Stimulated activated CD4-positive, alpha-beta T cell treated with anti-CD3 and anti-CD28 coated beads, Interleukin-12 subunit alpha, Interleukin-12 subunit beta, amount 100 ng/mL, for 4 hours (primary cell): Measurements from ENCODE around the gene FAM9A.

Experiments used
- DNase-seq: peaks from one replicate; pipeline ENCODE4 v3.0.0-alpha.2; 2020

The FAM9A gene

GRCh38 chrX:8801041-8801599, at the start of gene FAM9A:
Gene FAM9A, minus strand, starts transcription at chrX:8801383. Its CDS starts 1,212 bp downstream, at chrX:8800171.
- no peak for DNase-seq

DNA sequence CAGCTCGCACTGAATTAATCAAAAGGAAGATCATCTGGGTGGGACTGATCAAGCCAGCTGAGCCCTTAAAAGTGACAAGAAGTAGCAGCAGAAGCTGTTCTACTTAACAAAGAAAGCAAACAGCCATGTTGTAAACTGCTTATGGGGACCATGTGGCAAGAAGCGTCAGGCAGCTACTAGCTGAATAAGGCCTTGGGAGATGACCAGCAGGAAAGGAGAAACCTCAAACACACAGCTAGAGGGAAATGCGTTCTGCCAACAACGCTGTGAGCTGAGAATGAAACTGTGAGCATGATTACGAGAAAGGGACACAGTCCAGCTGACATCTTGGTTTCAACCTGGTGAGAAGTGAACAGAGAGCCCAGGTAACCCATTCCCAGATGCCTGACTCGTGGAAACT, 49.3 kb upstream of the FAM9A start:
- DNase-seq: no peak

- no peak for DNase-seq
Measured at GRCh38 chrX:8849945-8850344, 48.8 kb upstream of the FAM9A start.

- DNase-seq: no peak
Measured at GRCh38 chrX:8849458-8849857, 48.3 kb upstream of the FAM9A start.

DNA sequence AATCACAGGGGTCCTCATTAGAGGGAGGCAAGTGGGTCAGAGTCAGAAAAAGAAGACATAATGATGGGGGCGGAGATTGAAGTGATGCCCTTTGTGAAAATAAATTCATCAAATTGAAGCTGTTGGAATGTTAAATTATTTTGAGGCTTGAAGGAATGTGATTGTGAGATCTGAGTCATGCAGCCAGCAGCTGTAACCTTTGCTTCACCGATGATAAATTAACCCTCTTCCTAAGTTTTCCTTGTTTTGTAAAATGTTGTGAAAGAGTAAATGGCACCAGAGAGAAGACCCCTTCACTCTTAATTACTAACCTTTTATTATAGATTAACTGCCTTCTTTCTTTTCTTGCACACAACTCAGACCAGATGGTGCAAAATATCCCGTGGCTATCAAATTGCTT, 47.7 kb upstream of the FAM9A start:
- DNase-seq: no peak

GRCh38 chrX:8848441-8848840, 47.3 kb upstream of the FAM9A start:
- no peak for DNase-seq

DNA sequence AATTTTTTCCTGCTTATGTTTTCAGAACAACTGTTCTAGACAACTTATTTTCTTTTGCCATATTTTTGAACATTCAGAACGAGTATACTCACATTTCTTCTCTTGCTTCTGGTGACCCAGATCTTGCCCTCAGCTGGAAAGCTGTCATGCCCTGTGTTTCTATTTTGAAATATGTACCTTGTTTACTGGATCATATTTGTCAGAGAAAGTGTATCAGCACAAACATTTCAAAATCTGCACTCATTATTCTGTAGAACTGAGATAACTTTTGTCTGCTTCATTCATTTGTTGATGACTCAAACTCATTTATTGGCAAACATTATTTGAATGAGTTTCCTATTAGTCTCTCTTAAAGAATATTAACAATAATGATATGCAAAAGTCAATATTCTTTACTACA, 46.2 kb upstream of the FAM9A start:
- DNase-seq: no peak

- DNase-seq: no peak
Measured at GRCh38 chrX:8846266-8846665, 45.1 kb upstream of the FAM9A start.

DNA sequence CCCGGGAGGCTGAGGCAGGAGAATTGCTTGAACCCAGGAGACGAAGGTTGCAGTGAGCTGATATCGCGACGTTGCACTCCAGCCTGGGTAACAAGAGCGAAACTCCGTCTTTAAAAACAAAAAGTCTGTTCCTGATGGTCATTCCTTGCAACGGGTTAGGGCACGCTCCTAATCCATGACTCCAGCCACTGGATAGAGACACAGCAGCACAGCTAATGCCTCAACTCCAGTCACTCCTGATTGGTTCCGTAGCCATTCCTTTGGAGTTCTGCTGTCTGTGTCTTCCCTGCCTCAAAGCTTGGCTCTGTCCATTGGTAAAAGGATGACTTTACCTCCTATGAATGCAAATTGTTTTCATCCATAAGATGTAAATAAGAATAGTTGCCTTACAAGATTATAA, 44.3 kb upstream of the FAM9A start:
- DNase-seq: no peak

DNA sequence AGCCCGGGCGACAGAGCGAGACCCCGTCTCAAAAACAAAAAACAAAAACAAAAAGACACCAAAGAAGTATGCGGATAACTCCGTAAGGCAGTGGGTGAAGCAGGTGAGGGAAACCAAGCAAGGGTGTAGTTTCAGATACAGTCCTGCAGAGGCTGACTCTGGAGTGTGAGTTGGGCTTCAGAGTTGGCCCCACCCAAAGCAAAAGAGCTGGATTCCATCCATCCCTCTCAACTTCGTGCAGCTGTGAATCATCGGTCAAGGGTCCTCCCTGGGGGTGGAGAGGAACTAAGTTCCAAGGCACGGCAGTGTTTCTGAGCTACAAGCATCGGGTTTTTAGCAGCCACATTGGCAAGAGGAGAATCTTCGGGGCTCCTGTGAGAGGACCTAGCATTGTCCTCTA, 43.9 kb upstream of the FAM9A start:
- DNase-seq: no peak

DNA sequence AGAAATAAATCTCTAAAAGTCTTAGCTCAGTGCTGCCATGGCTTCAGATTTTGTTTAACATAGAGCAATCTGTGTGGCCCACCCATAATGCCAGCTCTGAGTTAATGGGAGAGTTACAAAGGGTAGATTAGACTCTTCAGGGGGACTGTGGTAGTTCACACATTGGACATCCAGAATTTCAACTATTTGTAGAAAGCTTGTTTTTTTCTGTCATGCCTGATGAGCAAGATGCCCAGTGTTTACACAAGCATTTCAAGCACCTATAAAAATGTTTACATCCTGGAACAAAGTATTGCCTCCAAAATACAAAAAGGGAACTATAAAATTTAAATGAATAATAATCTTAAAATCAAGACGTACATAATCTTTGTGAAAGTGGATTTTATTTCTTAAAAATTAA, 43.0 kb upstream of the FAM9A start:
- DNase-seq: no peak

- DNase-seq: no peak
Measured at GRCh38 chrX:8841911-8842310, 40.7 kb upstream of the FAM9A start.

- DNase-seq: no peak
Measured at GRCh38 chrX:8834392-8834791, 33.2 kb upstream of the FAM9A start.

- no peak for DNase-seq
Measured at GRCh38 chrX:8832582-8833378, 31.6 kb upstream of the FAM9A start.

DNA sequence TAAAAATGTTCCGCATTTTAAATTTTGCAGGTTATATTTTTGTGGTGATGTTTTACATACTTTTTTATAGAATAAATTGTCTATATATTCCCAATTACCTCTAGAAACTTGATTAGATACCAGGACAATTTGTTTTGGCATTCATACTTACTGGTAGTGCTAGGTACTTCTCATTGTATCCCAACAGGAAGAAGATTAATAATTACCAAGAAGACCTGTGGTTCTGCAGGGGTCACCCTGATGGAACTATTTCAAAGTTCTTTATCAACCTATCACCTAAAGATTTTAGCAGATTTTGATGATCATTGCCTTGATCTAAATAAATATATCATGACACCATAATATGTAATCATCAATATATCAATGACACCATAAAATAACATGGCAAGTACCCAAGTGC, 22.5 kb upstream of the FAM9A start:
- DNase-seq: no peak

- no peak for DNase-seq
Measured at GRCh38 chrX:8822002-8822401, 20.8 kb upstream of the FAM9A start.

GRCh38 chrX:8820910-8821527, 19.8 kb upstream of the FAM9A start:
- DNase-seq: no peak

DNA sequence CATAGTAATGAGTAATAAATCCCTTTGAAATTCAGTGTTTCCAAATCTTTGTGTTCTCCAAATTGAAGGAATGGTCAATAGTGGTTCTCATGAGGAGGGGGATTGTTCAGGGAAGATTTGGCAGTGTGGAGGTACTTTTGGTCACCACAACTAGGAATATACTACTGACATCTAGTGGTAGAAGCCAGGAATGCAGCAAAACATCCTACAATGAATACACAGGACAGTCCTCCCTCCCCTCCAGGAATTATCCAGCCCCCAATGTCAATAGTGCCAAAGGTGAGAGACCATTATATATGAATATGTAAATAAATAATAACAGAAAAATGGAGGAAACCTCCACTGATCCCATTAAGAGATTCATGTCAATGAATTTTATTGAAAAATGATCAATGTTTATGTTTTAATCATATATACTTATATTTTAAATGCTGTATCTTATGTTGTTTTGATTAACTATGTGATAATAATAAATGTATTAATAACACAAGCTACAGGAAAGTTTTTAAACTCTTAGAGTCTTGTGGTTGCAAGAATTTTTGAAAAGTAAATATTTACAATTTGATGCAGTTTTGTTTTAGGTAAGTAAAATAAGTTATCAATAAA, 14.4 kb upstream of the FAM9A start:
- DNase-seq: no peak

DNA sequence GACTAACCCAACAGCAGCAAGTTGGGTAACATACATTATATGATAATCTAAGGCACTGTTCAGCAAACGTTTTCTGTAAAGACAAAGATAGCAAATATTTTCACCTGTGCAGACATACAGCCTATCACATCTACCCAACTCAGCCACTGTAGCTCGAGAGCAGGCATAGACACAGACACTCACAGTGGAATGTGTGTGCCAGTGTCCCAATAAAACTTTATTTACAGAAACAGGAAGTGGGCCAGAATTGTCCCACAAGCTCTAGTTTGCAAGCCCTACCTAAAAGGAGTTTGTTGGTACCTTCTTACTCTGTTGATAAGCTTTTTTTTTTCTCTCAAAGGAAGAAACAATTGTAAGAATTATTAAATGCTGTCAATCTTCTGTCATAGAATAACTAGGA, 11.9 kb upstream of the FAM9A start:
- no peak for DNase-seq

DNA sequence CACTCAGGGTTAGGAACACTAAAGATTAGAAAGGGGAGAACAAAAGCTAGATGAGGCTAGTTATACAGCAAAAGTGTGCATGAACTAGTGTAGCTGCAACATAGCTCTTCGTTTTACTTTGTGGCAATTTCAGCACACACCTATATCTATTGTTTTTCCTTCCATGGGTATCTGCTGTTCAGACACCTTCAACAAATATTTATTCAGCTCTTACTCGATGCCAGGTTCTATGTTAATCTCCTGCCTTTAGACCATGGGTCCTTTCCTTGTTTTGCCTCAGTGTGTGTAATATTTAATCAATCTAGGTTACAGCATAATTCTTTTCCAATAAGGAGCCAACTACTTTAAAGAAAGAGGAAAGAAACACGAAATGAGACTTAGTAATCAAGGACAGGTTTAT, 10.4 kb upstream of the FAM9A start:
- DNase-seq: no peak

GRCh38 chrX:8808661-8809060, 7.5 kb upstream of the FAM9A start:
- DNase-seq: no peak

DNA sequence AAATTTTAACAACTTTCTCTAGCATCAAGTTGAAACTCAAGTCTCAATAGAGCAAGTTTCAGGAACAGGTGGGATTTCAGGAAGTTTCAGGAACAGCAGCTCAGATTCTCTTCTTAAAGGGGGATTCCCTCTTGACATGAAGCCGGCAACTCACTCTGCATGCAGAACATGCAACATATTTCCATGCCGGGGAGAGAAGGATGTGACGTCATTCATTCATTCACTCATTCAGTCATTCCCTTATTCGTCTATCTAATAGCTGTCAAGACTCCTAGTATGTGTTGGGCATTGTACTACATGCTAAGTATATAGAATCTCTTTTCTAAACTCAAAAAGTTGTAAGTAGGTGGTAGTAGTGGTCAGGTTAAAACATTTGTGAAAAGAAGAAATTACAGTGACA, 4.8 kb upstream of the FAM9A start:
- no peak for DNase-seq

DNA sequence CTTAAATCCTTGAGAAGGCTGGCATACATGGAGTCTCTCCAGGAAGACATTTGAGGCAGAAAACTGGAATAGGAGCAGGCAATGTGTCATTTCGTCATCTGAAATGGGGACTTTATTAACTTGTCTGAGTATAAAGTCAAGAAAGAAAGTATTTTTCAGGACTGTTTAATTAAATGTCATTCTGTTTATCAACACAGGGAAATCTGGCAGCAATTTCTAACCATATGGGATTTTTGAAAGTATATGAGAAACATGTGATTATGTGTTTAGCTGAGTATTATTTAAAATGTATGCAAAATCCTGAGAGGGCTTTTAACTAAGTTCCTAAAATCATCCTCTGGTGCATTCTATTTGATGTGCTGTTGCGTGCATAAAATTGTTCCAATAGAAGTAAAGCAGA, 3.9 kb upstream of the FAM9A start:
- DNase-seq: no peak

DNA sequence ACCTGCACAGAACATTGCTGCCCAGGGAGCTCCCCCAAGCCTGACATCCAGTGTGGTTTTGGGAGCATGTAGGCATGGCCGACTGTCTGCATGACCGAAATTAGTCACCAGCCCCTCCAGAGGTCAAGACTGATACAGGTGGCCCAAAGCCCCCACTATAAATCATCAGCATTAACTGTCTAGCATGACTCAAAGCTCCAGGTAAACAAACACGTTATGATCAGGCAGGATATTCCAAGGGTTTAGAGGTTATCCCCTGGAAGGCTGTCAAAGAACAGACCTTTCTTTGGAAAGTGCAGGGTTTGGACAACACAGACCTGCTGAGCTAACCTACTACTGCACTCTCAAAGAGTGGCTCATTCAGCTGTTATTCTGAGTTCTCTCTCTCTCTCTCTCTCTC, 2.1 kb upstream of the FAM9A start:
- no peak for DNase-seq
